Measurements from ENCODE around the gene FKBP15. TPM values are rescaled to one million over a fixed set of nuclear protein-coding genes. Genes with fewer than 3 reads are reported as not detected.
"Not testable (repeated sequence)": the region's sequence is repeated elsewhere in the genome, so short reads cannot be mapped to it uniquely, and the experiment has no call there.

FKBP15 gene
- total RNA-seq, 4 donors from 2014 or later = 20.5 to 42.3 (median 32.0) TPM

DNA sequence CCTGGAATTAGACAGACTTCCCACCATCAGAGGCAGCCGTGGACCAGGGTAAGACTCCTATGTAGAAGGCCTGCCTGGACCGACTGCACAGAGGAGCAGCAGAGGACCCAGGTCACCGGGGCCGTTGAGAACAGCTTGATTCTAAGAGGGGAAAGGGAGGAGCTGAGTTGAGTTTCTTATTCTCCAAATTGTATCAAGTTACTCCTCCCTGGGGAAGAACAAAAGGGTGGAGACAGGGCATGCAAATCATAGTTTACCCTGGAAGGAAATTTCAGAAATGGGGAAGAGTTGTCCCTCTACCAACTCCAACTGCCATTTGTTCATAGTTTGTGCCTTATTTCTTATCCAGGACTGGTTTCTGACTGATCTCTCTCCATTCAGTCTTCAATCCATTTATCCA, 91.2 kb downstream of the FKBP15 start:
- ATAC-seq (ENCODE audit: low FRiP score) (no peak), DNase-seq (ENCODE audit: low spot score) (no peak)
- TF ChIP-seq, protein P1, sequence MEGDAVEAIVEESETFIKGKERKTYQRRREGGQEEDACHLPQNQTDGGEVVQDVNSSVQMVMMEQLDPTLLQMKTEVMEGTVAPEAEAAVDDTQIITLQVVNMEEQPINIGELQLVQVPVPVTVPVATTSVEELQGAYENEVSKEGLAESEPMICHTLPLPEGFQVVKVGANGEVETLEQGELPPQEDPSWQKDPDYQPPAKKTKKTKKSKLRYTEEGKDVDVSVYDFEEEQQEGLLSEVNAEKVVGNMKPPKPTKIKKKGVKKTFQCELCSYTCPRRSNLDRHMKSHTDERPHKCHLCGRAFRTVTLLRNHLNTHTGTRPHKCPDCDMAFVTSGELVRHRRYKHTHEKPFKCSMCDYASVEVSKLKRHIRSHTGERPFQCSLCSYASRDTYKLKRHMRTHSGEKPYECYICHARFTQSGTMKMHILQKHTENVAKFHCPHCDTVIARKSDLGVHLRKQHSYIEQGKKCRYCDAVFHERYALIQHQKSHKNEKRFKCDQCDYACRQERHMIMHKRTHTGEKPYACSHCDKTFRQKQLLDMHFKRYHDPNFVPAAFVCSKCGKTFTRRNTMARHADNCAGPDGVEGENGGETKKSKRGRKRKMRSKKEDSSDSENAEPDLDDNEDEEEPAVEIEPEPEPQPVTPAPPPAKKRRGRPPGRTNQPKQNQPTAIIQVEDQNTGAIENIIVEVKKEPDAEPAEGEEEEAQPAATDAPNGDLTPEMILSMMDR (IDR thresholded peaks at IDR 0.05) = no peak

DNA sequence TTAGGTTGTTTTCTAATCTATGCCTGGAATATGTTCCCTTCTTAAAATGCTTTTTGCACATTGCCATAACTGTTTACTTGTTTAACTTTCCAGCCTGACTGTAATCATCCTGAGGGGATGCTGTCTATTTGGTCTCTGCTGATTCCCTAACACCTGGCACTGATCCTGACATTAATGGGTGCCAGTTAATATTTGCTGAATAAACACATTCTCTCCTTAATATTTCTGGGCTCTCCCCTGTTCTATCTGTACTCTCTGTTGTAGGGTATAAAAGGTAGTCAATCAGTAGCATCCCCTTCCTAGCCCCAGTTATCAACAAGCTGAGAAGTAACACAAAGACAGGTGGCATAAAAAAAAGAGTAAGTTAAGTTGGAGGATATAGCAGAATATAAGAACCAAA, 91.6 kb downstream of the FKBP15 start:
- TF ChIP-seq, protein P1 (IDR thresholded peaks at IDR 0.05) = no peak
- DNase-seq (ENCODE audit: low spot score) (no peak), ATAC-seq (ENCODE audit: low FRiP score) (no peak)

DNA sequence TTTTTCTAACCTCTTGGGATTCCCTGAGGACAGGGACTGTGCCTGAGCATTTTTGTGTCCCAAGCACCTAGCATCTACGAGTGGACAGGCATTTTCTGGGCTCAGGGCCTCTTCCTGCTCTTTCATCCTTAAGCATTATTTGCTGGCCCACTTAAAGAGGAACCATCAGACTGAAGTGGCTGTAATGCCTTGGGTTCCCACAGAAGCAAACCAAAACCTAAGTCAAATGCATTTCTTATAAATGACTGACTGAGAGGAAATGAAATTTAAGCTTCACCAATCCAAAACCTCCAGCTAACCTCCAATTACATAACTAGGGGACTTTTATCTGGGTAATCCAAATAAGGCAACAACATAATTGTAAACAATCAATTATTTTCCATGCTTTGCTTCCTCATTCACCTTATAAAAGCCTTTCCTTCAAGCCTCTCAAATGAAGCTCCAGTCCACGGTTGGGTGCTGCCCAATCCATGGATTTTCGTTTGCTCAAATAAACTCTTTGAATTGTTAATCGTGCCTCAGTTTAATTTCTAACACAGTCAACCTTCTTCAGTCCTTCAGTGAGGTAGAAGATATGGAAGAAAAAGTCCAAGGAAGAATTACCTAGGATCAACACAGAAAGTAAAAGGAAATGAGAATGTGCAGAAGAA, 95.6 kb downstream of the FKBP15 start:
- TF ChIP-seq, protein P1 (IDR thresholded peaks at IDR 0.05) = no peak
- ATAC-seq (ENCODE audit: low FRiP score) = no peak
- no peak for DNase-seq (ENCODE audit: low spot score)

DNA sequence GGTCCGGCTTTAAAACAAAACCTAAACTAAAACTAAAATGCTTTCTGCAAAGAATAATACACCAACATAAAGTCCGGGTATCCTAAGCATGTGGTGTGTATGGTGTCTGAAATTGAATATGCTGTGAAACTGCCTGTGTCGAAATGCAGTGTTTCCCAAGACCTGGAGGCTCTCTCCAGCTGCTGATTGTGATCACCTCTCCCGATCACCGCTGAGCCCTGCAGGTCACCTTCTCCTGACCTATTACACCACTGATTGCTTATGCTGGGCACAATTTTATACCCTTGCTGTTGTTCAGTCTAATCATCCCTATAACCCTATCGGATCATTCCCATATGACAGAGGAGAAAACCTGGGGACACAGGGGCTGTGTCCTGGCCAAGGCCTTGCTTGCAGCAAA, 102.2 kb downstream of the FKBP15 start:
- not testable (repeated sequence) for DNase-seq (ENCODE audit: low spot score); ATAC-seq (ENCODE audit: low FRiP score)

Other genes with a start within 250 kb of the FKBP15 start
- 1 to 10 TPM in 3 of 4 donors, not detected in 1; 1.4 to 2.1 (median 2.0) TPM for gene ZNF883, start 209.1 kb downstream of the FKBP15 start, total RNA-seq
- gene ZFP37, start 164.6 kb downstream of the FKBP15 start, total RNA-seq = 1 to 10 TPM; 1.3 to 2.5 (median 1.9) TPM
- 100 to 1,000 TPM in 1 of 4 donors, 10 to 100 TPM in 3; 50.3 to 141 (median 96.1) TPM for gene SLC31A2, start 70.3 kb downstream of the FKBP15 start, total RNA-seq
- 10 to 100 TPM; 11.2 to 26.7 (median 18.6) TPM for gene SLC31A1, start 267 bp upstream of the FKBP15 start, total RNA-seq
- gene CDC26, start 54.3 kb upstream of the FKBP15 start, total RNA-seq = 10 to 100 TPM; 20.1 to 39.9 (median 25.3) TPM
- gene PRPF4, start 54.4 kb upstream of the FKBP15 start, total RNA-seq = 10 to 100 TPM; 15.4 to 33.9 (median 18.7) TPM
- gene RNF183, start 82.1 kb upstream of the FKBP15 start, total RNA-seq = under 1 TPM in 1 of 4 donors, not detected in 3; 0.19 TPM
- 1 to 10 TPM in 2 of 4 donors, under 1 TPM in 2; 0.60 to 2.0 (median 0.90) TPM for gene WDR31, start 119.0 kb upstream of the FKBP15 start, total RNA-seq
- gene BSPRY, start 128.3 kb upstream of the FKBP15 start, total RNA-seq = under 1 TPM in 2 of 4 donors, not detected in 2; 0.19 to 0.63 TPM
- 10 to 100 TPM; 12.6 to 30.6 (median 16.7) TPM for gene HDHD3, start 155.7 kb upstream of the FKBP15 start, total RNA-seq
- gene ALAD, start 180.0 kb upstream of the FKBP15 start, total RNA-seq = 10 to 100 TPM; 24.7 to 28.9 (median 25.7) TPM
- 10 to 100 TPM; 29.1 to 59.4 (median 32.2) TPM for gene POLE3, start 189.4 kb upstream of the FKBP15 start, total RNA-seq
- under 1 TPM; 0.37 to 0.96 (median 0.53) TPM for gene C9orf43, start 189.5 kb upstream of the FKBP15 start, total RNA-seq
- gene RGS3, start 242.4 kb upstream of the FKBP15 start, total RNA-seq = 100 to 1,000 TPM in 2 of 4 donors, 10 to 100 TPM in 2; 76.0 to 169 (median 105) TPM